Spleen (tissue), 11 donors: ENCODE data around the gene PCYT1A. TPM values are rescaled to one million over a fixed set of nuclear protein-coding genes. Genes with fewer than 3 reads are reported as not detected.

Experiments used
- DNase-seq: peaks from one replicate; pipeline ENCODE4 v3.0.0-alpha.2; 2020
- H3K27ac ChIP-seq, 8 donors: fragments of 200-600 bp; sonication (generic) in 7 of 8; 1 replicate in 4 of 8; 2 replicates in 4 of 8; pipeline versions ENCODE4 v1.5.0 to v1.8.0; 2016 to 2021; ENCODE audit warnings: inconsistent platforms in 4 of 8, mild to moderate bottlenecking in 4 of 8, moderate library complexity in 1 of 8
- H3K27me3 ChIP-seq, 7 donors: fragments of 200-600 bp; sonication (generic) in 6 of 7; replicated peaks in 1 of 7; 1 replicate in 4 of 7; 2 replicates in 3 of 7; pipeline versions ENCODE4 v1.5.0 to v1.8.0; 2016 to 2021; ENCODE audit warnings: inconsistent platforms in 3 of 7, mild to moderate bottlenecking in 1 of 7
- H3K36me3 ChIP-seq, 6 donors: fragments of 200-600 bp; sonication (generic) in 5 of 6; 1 replicate in 4 of 6; 2 replicates in 2 of 6; pipeline versions ENCODE4 v1.5.0 to v1.8.0; 2016 to 2021; ENCODE audit warnings: inconsistent platforms in 2 of 6
- H3K4me1 ChIP-seq, 6 donors: fragments of 200-600 bp; sonication (generic) in 5 of 6; 1 replicate in 3 of 6; 2 replicates in 3 of 6; pipeline versions ENCODE4 v1.5.0 to v1.8.0; 2016 to 2021; ENCODE audit warnings: inconsistent platforms in 3 of 6
- H3K4me3 ChIP-seq, 8 donors: fragments of 200-600 bp; sonication (generic) in 7 of 8; 1 replicate in 4 of 8; 2 replicates in 4 of 8; pipeline versions ENCODE4 v1.5.0 to v1.8.0; 2016 to 2021; ENCODE audit warnings: inconsistent platforms in 4 of 8, mild to moderate bottlenecking in 4 of 8, moderate library complexity in 2 of 8
- H3K9me3 ChIP-seq, 8 donors: fragments of 200-600 bp; sonication (generic) in 7 of 8; 1 replicate in 4 of 8; 2 replicates in 4 of 8; pipeline versions ENCODE4 v1.5.0 to v1.8.0; 2016 to 2021; ENCODE audit warnings: inconsistent platforms in 4 of 8
- POLR2A ChIP-seq, 3 donors: fragments of 450-650 bp; IDR thresholded peaks; one replicate each; pipeline ENCODE4 v1.5.1; 2017; ENCODE audit warnings: antibody characterized with exemption in 3 of 3, mild to moderate bottlenecking in 1 of 3
- POLR2AphosphoS5 ChIP-seq, 3 donors: sonication (generic); formaldehyde crosslinking; IDR thresholded peaks; one replicate each; pipeline ENCODE4 v1.5.1; 2017; ENCODE audit warnings: antibody characterized with exemption in 3 of 3
- whole genome bisulfite sequencing, 5 donors: extraction: QIAGEN DNeasy Blood & Tissue Kit in 3 of 5; methylation state at CpG; one replicate each; pipeline versions ENCODE4 v1.1.5 to v1.1.7; 2013 to 2018; 5-methylcytosine and 5-hydroxymethylcytosine counted together
- intact Hi-C: fragments of 100-400 bp; cut with DNase I; formaldehyde crosslinking; loops from one replicate; pipeline ENCODE4 v1.15.0; 2023; ENCODE audit warnings: low total_unique reads
- polyA plus RNA-seq, 3 donors: library from polyadenylated mRNA; stranded (reverse); fragments of 200-250 nt; gene quantifications; one replicate each; pipeline ENCODE4 v1.2.1, GENCODE V29; 2013
- total RNA-seq, 7 donors: library from RNA; depleted of rRNA in 3 of 7; stranded (reverse); fragments of >200 nt in 3 of 7; fragmentation: NEBNext Ultra II Directional in 4 of 7; extraction: Animal tissue kit (Norgen Biotek cat#: 25700) in 4 of 7; gene quantifications; one replicate each; pipeline versions ENCODE4 v1.1.0 to v1.2.1, GENCODE V29; 2016 to 2021
- TF ChIP-seq, protein P1 (sequence below), 11 experiments: fragments of 200-600 bp in 7 of 11; fragments of 450-650 bp in 4 of 11; sonication (generic) in 4 of 11; IDR thresholded peaks in 8 of 11; conservative IDR thresholded peaks in 3 of 11; 1 replicate in 7 of 11; 2 replicates in 4 of 11; pipeline versions ENCODE4 v1.4.0 to v1.8.0; 2016 to 2021; ENCODE audit warnings: antibody characterized with exemption in 11 of 11, inconsistent platforms in 4 of 11, mild to moderate bottlenecking in 1 of 11
- donor health status: healthy with polysubstance abuse.
- donor health status: DM: no; HTN: no; CAD: no; lungs with moderate emphysema.
- donor health status: DM: no; HTN: no; CAD: no.
- donor health status: Bipolar disorder and iron deficiency.
- donor health status: healthy.
- donor health status: DM: no; HTN: no; CAD: no.
- donor health status: DM: yes; HTN: yes; CAD: no.

The PCYT1A gene
- total and polyA plus RNA-seq, 10 donors: 10.6 to 128 (median 90.3) TPM

GRCh38 chr3:196198081-196198675 lies 89.3 kb downstream of the PCYT1A start:
- Histone ChIP-seq H3K4me3 (no peak overlapping the region), H3K36me3 (no peaks in the 10 kb centered on the region), H3K27me3 (no peaks in the 10 kb centered on the region), H3K4me1 (peaks cover 0 to 51% (median 26%) of the 10 kb centered on the region in 6 donors), H3K9me3 (no peaks in the 10 kb centered on the region), H3K27ac (no peak overlapping the region)
- intact Hi-C loops: no loop called here
- DNase-seq: peak; percentile 67
- 83 to 94% (median 87%) methylated on average over 10 to 15 of the region's 15 CpGs for WGBS, 5 donors
- no peak for TF ChIP-seq POLR2A (IDR thresholded peaks at IDR 0.05)
- TF ChIP-seq, protein P1, sequence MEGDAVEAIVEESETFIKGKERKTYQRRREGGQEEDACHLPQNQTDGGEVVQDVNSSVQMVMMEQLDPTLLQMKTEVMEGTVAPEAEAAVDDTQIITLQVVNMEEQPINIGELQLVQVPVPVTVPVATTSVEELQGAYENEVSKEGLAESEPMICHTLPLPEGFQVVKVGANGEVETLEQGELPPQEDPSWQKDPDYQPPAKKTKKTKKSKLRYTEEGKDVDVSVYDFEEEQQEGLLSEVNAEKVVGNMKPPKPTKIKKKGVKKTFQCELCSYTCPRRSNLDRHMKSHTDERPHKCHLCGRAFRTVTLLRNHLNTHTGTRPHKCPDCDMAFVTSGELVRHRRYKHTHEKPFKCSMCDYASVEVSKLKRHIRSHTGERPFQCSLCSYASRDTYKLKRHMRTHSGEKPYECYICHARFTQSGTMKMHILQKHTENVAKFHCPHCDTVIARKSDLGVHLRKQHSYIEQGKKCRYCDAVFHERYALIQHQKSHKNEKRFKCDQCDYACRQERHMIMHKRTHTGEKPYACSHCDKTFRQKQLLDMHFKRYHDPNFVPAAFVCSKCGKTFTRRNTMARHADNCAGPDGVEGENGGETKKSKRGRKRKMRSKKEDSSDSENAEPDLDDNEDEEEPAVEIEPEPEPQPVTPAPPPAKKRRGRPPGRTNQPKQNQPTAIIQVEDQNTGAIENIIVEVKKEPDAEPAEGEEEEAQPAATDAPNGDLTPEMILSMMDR (IDR thresholded peaks at IDR 0.05 in 8 of 11, conservative IDR thresholded peaks at IDR 0.05 in 3 of 11): no peak
- TF ChIP-seq POLR2AphosphoS5 (IDR thresholded peaks at IDR 0.05): no peak

GRCh38 chr3:196197524-196197923 lies 90.0 kb downstream of the PCYT1A start:
- TF ChIP-seq, protein P1 (IDR thresholded peaks at IDR 0.05 in 8 of 11, conservative IDR thresholded peaks at IDR 0.05 in 3 of 11): no peak
- TF ChIP-seq POLR2A (IDR thresholded peaks at IDR 0.05): no peak
- TF ChIP-seq POLR2AphosphoS5 (IDR thresholded peaks at IDR 0.05): no peak
- DNase-seq: peak; percentile 76
- 87 to 92% (median 89%) methylated on average over 14 to 17 of the region's 17 CpGs for WGBS, 5 donors
- H3K4me3 ChIP-seq: no peak overlapping the region
- intact Hi-C loops: loop anchor here (2.0 kb wide), 1 partner anchor 125 kb away; no protein-coding TSS in a partner anchor
- no peaks in the 10 kb centered on the region for H3K27me3 ChIP-seq
- no peaks in the 10 kb centered on the region for H3K9me3 ChIP-seq
- no peak overlapping the region for H3K27ac ChIP-seq
- peaks cover 2 to 51% (median 27%) of the 10 kb centered on the region in 6 donors for H3K4me1 ChIP-seq
- H3K36me3 ChIP-seq: no peaks in the 10 kb centered on the region

- H3K27ac ChIP-seq: peak overlapping the region in 2 of 8 donors; percentile 42 to 93
- intact Hi-C loops: loop anchor here (2.0 kb wide), 1 partner anchor 123 kb away; no protein-coding TSS in a partner anchor
- 81 to 92% (median 88%) methylated on average over 10 to 14 of the region's 14 CpGs for WGBS, 5 donors
- no peaks in the 10 kb centered on the region for H3K9me3 ChIP-seq
- TF ChIP-seq, protein P1 (IDR thresholded peaks at IDR 0.05 in 8 of 11, conservative IDR thresholded peaks at IDR 0.05 in 3 of 11): no peak
- TF ChIP-seq POLR2A (IDR thresholded peaks at IDR 0.05) (no peak), POLR2AphosphoS5 (IDR thresholded peaks at IDR 0.05) (no peak)
- H3K27me3 ChIP-seq: no peaks in the 10 kb centered on the region
- H3K36me3 ChIP-seq: no peaks in the 10 kb centered on the region
- peak; percentile 72 for DNase-seq
- peaks cover 6 to 62% (median 39%) of the 10 kb centered on the region in 6 donors for H3K4me1 ChIP-seq
- no peak overlapping the region for H3K4me3 ChIP-seq
These were observed 91.8 kb downstream of the PCYT1A start for GRCh38 chr3:196195664-196196265.

- Histone ChIP-seq H3K9me3 (no peaks in the 10 kb centered on the region), H3K36me3 (no peaks in the 10 kb centered on the region), H3K27ac (peak overlapping the region in 6 of 8 donors; percentile 88 to 93 (median 90)), H3K27me3 (no peaks in the 10 kb centered on the region), H3K4me3 (no peak overlapping the region), H3K4me1 (peaks cover 6 to 62% (median 39%) of the 10 kb centered on the region in 6 donors)
- 74 to 88% (median 80%) methylated on average over 3 to 5 of the region's 5 CpGs for WGBS, 5 donors
- TF ChIP-seq POLR2A (IDR thresholded peaks at IDR 0.05): no peak
- TF ChIP-seq POLR2AphosphoS5 (IDR thresholded peaks at IDR 0.05): no peak
- TF ChIP-seq, protein P1 (IDR thresholded peaks at IDR 0.05 in 8 of 11, conservative IDR thresholded peaks at IDR 0.05 in 3 of 11): no peak
- DNase-seq: peak; percentile 76
- intact Hi-C loops: no loop called here
These were observed 93.0 kb downstream of the PCYT1A start for GRCh38 chr3:196194542-196194915.
